OCI-LY3 (cell line): ENCODE measurements around the gene LAMC1.

Source experiments
- EZH2phosphoT487 ChIP-seq: fragments of 200-600 bp; shearing (Covaris generic); IDR thresholded peaks from 2 replicates; pipeline ENCODE4 v1.6.1; 2018; ENCODE audit warnings: antibody characterized with exemption, mixed run types, low read depth
- TF ChIP-seq, protein P1 (sequence below): fragments of 200-600, 300-600 bp; sonication (generic); IDR thresholded peaks from 2 replicates; pipeline ENCODE4 v1.5.1; 2014; ENCODE audit warnings: antibody characterized with exemption, low read length, low read depth

DNA sequence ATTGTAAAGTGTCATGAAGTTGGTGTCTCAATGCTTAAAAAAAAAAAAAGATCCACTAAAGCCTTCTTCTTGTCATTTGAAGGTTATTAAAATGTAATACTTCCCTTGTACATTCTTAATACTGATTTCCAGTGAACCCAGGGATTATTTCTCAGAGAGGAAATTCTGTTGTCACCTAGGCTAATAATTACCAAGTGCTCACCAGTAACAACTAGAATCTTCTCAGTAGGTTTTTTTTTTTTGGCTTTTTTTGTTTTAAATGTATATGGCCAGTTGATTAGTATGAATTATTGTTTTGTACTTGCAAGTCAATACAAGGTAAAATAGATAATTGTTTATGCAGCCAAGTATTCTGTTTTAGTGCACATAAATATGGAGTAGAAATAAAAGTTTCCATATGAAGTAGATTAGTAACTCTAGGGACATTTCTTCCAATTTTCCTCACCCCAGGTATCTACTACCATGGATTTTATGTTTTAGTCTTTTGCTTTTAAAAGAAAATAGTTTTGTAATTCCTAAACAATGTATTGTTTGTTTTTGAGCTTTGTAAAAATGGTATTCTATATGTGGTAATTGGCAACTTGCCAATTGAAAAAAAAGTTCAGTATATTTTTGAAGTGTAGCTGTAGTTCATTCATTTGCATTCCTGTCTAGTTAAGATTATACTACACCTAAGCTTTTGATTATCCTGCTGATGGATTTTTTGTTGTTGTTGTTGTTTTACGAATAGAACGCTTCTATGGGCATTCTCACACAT lies 21.9 kb downstream of the LAMC1 start:
- TF ChIP-seq, protein P1, sequence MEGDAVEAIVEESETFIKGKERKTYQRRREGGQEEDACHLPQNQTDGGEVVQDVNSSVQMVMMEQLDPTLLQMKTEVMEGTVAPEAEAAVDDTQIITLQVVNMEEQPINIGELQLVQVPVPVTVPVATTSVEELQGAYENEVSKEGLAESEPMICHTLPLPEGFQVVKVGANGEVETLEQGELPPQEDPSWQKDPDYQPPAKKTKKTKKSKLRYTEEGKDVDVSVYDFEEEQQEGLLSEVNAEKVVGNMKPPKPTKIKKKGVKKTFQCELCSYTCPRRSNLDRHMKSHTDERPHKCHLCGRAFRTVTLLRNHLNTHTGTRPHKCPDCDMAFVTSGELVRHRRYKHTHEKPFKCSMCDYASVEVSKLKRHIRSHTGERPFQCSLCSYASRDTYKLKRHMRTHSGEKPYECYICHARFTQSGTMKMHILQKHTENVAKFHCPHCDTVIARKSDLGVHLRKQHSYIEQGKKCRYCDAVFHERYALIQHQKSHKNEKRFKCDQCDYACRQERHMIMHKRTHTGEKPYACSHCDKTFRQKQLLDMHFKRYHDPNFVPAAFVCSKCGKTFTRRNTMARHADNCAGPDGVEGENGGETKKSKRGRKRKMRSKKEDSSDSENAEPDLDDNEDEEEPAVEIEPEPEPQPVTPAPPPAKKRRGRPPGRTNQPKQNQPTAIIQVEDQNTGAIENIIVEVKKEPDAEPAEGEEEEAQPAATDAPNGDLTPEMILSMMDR: no peak
- TF ChIP-seq EZH2phosphoT487: no peak
